HG03039 (cell line): ENCODE data around the gene TMEM235.

ENCODE experiments used
- ATAC-seq: cut with Tn5 transposase; IDR thresholded peaks from one replicate; pipeline ENCODE4 v1.9.1; 2021; ENCODE audit warnings: mild to moderate bottlenecking, moderate library complexity; ENCODE audit not compliant: unreplicated experiment

Gene TMEM235

DNA sequence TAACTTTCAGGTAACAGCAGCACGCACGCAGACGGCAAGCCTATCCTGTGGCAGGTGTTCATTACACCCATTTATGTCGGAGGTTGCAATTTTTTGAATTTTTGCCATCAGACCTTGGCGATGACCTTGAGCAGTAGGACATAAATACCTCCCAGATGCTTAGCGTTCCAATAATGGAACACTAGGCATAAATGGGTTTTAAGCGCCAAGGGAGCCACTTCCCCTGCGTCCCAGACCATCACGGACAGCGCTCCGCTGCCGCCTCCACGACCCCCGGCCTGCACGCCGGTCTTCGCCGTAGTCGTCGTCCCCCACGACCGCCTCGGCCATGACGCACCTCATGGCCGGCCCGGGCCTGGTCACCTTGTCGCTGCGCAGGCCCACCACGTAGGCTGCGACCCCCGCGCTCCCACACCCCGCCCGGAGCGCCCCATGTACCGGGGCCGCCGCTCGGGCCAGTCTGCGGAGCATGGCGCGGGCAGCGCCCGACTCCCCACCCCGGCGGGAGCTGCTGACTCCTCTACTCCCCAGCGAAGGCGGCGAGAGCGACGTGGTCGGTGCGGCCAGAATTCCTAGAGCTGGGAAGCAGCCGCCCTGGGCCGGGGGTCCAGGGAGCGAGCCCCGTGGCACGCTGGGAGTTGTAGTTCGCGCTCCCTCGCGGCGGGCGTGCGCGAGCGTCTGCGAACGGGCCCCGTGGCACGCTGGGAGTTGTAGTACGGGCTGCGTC, 22.7 kb downstream of the TMEM235 start:
- ATAC-seq = no peak

DNA sequence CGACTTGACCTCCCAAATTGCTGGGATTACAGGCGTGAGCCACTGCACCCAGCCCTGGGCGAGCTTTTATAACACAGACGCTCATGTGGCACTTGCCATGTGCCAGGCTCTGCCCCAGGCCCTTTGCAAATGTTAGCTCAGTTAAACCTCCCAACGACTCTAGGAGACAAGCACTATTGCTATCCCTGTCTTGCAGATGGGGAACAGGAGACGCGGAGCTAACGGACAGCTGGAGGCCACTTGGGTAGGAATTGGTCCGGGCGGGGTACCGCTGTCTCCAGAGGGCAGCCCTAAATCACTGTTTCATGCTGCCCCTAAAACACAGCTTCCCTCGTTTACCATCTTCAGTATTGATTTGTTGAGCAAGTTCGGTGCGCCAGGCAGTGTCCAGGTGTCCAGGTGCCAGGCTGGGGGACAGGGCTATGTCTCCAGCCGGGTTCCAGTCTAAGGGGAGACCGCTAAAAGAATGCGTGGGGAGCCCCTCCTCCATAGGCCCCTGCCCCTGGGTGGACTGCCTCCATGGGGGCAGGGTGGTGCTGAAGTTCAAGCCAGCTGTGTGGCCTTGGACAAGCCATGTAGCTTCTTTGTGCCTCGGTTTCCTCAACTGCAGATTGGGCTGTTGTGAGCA, 23.7 kb downstream of the TMEM235 start:
- ATAC-seq = no peak

DNA sequence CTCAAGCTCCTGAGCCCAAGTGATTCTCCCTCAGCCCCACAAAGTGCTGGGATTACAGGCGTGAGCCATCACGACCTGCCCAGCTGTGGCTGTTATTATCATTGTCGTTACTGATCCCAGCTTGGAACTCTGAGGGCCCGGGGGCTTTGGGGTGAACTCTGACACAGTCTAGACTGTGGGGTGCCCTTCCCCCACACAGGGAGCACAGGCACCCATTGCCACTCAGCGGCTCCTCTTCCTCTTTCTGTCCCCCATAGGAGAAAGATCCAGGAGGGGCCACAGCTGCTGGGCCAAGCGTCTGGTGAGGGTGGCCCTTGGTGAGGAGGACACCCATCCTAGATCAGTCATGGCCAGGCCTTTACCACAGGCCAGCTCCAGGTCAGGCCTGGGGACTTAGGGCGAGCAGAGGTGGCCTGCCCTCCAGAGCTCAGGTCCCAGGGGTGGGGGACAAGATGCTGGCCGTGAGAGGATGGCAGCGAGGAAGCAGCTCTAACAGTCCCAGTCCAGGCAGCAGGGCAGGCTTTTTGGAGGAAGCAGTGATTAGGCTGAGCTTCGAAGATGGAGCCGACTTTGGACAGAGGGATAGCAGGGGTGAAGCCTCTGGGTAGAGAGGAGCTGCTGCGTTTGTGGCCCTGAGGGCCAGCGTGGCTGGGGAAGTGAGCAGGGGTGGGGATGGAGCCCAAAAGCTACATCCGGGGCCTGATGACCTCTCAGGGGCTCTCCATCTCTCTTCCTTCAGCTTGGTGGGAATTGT, 24.7 kb downstream of the TMEM235 start:
- ATAC-seq = no peak

DNA sequence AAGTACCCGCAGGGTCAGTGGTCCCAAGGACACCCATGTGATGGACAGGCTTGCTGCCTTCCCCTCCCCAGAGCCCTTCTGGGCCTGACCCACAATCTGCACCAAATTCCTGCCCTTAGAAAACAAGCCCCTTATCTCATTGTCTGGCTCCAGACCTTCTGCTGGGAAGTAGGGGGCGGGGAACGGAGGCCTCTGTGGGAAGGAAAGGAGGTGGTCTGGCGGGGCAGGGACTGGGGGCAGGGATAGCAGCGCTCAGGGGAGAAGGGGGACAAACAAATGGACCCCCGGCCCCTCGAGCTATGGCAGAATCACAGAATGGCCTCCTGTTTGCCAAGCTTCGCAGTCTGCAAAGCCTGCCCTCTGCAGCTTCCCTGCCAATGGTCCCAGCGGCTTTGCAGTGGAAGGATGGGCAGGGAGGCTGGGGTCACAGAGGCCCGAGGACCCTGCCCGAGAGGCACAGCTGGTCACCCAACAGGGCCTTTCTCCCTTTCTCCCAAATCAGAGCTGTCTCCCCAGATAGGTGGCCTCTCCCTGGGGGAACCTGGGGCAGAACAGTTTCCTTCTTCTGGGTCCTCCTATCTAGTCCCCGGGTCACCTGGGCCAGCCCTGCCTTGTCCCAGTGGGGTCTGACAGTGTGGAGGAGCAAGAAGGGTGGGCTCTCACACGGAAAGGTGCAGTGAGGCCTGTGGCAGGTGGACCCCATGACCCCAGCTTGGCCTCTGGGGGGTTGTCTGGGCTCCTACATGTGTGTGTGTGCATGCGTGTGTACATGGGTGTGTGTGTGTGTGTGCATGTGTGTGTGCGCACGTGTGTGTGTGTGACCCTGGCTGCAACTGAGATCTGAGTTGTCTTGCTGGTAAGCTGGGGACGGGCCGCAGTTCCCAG, 25.5 kb downstream of the TMEM235 start:
- ATAC-seq = no peak

DNA sequence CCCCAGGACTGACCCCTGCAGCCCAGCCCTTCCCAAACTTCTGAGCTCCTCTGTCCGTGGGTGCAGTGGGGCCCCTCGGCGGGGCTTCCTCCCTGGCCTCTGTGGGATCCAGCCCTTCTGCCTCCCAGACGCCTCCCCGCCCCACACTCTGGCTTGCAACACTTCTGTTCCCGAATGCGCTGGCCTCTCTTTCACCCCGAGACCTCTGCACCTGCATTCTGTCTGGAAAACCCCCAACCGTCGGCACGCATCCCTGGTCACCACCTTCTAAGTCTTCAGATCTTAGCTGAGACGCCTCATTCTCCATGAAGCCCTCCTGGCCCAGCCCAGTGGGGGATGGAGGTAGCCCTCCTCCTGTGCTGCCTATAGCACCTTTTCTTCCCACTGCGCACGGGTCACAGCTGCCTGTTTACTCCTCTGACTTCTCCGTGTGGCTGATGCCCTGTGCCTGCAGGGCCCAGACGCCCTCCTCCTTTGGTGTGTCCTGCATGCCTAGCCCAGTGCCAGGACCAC, 26.4 kb downstream of the TMEM235 start:
- ATAC-seq = no peak

DNA sequence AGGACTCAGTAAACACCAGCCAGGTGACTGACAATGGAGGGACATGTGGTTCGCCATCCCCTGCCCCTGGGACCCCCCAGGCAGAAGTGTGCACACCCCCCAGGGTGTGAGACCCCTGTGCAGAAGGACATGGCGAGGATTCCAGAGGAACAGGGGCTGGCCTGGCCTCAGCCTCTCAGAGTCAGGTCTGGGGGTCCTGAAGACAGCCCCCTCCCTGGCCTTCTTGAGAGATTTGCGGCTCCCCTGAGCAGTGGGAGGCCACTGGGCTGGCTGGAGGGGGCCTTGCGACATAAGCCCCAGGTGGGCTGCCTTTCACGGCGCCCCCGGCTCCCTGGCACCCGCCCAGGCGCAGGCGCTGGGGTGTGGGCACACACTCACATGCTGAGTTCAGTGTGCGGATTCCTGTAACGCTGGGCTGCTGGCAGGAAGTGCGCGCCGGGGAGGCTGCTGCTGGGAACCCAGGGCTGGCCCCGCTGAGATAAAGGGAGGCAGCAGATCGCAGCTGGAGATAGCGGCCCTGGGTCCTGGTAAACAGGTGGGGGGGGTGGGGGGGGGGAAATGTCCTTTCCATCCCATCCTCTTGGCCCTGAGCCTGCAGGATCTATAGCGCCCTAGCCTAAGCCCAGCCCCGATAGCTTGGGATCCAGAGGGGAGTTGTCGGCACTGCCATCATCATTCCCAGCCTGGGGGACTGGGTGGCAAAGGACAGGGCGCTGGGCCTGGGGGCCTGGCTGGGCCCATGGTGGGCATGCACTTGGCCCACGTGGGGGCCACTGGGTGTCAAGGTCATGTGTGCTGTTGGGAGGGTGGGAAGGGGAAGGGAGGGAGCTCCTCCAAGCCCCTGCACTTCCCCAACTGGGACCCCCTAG, 27.1 kb downstream of the TMEM235 start:
- ATAC-seq = no peak

DNA sequence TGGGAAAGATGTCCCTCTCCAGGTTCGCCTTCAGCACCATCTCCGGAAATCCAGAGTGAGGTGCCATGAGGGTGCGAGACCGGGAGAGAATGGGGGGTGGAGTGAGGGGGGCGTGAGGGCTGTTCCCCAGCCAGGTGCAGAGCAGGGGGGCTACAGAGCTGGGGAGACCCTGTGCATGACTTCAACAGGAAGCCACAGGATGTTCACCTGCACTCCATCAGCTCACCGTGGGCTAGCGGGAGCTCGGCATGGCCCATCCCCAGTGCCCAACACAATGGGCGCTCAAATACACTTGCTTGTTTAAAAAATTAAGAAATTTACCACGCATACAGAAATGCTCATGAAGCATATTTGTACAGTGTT, 27.7 kb downstream of the TMEM235 start:
- ATAC-seq = no peak

DNA sequence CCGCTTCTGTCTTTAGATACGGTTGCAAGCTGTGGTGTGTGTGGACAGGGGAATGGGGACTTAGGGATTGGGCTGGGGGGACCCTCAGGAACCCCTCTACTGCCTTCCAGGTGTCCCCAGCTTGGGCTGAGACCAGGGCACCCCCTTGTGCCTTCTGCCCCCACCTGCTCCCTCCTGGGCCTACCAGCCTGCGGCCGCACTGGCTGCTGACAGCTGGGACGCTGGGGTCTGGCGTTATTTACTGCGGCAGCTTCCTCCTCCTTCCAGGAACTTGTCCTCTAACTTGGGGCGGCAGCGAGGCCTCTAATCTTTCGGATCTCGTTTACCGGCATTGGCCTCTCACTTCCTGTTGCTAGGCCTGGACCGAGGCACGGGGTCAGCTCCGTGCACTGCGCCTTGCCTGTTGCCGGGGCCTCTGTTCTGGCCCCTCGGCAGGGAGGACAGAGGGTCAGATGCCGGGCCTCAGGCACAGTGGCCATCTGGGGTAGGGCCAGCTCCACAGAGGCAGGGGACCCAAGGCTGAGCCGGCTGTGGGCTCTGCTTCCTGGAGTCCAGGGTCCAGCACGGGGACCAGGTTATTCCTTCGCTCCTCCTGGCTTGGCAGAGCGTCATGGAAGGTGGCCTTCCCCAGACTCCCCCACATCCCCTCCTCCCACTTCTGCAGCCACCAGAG, 31.8 kb downstream of the TMEM235 start:
- ATAC-seq = no peak

DNA sequence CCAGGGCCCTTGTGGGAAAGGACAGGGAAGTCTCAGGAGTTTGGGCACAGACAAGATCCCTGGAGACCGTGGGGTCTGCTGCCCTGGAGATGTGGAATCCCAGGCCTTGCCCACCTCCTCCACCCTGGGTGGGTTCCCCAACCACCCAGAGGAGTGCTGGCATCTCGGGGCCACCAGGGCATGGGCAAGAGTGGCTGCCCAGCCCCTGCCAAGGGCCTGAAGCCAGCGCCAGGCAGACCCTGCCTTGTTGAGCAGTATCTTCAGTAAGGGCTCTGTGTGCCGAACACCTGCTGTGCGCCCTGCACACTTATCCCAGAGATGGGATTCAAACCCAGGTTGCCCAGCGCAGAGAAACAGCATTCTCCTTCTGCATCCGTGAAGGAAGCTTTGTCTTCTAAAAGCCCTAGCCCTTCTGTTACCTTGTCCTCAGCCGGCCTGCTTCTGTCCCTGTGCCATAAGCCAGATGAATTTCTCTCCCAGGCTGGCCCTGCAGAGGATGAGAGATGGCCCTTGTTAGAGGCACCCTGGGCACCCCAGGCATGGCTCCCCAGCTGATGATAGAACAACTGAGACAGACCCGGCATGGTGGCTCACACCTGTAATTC, 32.4 kb downstream of the TMEM235 start:
- ATAC-seq = no peak

DNA sequence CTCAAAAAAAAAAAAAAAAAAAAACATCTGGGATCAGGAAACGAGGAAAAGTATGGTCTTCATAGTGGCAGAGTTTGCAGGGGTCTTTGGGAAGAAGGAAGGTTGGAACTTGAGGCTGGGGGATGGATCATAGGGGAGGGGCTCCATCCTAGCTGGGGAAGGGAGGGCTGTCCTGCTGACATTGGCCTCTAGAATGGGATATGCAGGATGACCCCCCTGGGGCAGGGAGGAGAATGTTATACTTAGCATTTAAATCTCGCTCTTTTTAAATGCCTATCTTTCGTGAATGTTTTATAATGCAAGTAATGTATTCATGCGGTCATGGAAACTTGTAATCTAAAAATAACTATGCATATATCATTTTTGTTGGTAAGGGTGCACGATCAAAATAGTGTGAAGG, 33.2 kb downstream of the TMEM235 start:
- no peak for ATAC-seq

DNA sequence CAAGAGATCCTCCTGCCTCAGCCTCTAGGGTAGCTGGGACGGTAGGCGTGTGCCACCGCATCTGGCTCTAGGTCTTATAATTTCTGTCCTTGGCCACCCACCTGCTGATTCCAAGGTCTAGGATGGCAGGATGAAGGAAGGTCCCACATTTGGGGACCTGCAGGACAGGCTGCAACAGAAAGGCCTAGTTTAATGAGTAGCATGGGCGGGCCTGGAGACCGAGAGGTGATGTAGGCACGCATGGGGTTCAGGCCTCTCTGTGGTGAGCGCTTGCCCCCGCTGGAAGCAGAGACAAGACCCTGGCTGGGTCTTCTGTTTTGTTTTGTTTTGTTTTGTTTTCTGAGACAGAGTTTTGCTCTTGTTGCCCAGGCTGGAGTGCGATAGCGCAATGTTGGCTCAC, 33.7 kb downstream of the TMEM235 start:
- no peak for ATAC-seq

DNA sequence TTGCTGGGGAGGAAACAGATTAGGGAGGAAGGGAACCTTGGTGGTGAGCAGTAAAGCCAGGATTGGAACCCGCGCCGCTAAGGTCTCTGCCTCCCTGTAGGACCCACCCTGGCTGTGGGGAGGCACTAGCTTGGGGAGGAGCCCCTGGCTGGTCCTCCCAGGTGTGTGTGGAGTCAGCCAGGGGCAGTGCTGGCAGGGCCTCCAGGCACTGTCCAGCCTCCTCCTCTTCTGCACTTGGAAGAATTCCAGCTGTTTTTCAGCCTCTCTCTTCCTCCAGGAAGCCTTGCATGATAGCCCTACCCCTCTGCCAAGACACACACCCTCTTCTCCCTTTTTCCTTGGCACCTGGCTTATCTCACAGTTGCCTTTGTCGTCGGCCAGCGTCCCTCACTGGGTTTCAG, 34.8 kb downstream of the TMEM235 start:
- ATAC-seq = no peak

DNA sequence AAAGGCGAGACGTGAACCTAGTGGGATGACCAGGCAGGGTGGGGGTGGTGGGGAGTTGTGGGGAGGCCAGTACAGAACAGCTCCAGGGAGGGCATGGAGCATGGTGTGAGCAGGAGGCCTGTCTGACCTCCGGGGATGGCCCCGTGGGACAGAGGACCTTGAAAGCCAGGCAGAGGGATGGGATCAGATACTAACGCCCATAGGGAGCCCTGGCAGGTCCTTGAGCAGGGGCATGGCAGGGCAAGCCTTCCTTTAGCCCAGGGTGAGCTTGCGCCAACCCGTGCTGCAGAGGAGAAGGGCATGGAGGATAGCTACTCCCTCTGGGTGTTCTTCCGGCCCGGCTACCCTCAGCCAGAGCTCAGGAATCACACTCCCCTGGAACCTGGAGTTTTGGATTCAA, 35.3 kb downstream of the TMEM235 start:
- ATAC-seq = no peak

DNA sequence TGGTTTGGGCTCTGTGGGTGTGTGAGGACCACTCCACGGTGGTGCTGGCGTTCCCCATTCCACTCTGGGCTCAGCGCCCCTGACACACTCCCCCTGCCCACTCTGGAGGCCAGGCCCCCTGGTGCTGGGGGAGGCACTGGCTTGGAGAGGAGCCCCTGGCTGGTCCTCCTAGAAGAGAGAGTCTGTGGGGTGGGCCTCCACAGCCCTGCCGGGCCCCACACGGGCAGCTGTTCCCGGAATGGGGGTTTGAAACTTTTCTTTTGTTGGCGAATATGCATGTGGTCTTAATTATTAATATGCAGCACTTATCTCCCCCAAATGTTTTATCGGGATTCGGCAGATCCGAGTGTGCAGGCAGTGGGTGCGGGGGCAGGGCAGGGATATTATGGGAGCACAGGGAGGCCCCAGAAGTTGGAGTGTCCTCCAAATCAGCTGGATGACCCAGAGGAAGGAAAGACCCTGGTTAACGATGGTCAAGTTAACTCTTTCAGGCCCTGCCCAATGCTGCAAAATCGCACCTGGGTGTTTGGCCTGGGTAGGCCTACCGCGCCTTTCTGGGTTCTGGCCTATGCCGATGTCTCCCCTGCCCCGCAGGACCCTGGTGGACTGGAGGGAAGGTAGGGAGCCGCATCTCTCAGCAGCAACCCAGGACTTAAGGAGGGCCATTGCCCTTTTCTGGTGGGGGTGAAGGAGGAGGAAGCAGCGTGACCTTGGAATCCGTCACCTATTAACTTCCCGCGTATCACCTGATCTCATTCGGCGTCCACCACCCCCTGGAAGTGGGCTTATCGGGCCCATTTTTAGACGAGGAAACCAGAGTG, 36.0 kb downstream of the TMEM235 start:
- no peak for ATAC-seq

DNA sequence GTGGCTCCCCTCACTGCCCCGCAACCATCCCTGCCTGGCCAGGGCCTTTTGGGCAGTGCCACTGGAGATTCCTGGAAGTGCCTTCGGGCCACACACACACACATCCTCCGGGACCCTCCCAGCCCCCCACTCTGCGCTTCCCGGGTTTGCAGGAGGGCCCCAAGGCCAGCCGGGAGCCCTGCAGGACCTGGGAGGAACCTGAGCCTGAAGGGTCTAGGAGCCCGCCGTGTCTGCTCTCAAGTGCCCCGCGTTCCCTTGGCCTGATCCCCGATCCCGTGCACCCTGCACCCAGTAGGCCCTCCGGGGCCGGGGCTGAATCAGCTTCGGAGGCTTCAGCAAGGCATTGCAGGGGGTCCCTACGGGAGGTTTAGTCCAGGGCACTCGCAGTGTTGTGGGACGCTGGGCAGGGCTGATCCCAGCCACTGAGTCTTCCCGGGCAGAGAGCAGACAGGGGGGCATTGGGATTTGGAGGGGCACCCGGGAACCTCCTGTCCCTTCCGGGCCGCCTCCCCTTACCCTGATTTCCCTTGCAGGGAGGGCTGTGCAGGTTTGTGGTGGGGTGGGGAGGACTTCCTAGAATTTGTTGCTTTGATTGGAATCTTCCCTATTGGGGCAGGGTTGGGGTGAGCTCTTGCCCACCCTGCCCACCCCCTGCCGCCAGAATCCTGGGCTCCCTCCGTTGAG, 36.9 kb downstream of the TMEM235 start:
- ATAC-seq = no peak

DNA sequence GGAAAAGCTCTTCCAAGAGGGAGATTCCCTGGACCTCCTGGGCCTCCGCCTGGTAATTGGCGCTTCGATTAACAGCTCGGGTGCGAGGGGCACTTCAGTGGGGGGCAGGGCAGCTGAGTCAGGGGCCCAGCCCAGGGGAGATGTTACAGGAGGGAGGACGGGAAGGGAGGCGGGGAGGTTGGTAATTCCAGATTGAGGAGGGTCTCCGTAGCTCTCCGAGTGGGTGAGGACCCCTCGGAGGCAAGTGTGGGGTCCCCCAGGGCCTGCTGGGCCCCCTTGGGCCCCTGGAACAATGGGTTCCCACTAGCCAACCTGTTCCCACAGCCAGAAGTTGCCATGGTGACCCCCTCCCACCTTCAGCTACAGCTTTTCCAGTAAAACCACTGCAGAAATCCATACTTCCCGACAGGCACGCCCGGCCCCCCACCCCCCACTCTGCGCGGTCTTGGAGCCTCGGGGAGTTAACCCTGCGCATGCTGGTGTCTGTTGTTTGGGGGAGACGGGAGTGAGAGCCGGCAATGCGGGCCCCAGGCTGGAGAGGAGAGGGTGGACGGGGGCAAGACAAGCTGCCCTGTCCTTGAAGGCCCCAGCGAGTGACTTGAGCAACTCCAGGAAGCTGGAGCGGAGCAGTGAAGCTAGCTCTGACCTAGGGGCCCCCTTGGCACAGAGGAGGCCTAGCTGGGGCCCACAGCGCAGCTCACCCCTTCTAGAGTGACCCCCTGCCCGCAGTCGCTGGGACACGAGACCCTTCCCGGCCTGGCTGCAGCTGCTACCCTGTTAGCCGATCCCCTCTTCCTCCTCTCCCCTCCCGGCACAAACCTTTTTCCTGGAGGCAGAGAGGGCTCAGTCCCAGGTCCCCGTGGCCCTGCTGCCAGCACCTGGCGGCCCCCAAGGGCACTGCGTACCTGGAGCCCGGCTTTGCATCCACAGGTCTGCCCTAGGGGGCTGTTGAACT, 37.8 kb downstream of the TMEM235 start:
- ATAC-seq = no peak
